ENCODE measurements around the gene PSMA5. TPM values are rescaled to one million over a fixed set of nuclear protein-coding genes. Genes with fewer than 3 reads are reported as not detected.

PSMA5 gene
- total RNA-seq, 2 donors from 2014 or later = 24.6 to 31.8 TPM

DNA sequence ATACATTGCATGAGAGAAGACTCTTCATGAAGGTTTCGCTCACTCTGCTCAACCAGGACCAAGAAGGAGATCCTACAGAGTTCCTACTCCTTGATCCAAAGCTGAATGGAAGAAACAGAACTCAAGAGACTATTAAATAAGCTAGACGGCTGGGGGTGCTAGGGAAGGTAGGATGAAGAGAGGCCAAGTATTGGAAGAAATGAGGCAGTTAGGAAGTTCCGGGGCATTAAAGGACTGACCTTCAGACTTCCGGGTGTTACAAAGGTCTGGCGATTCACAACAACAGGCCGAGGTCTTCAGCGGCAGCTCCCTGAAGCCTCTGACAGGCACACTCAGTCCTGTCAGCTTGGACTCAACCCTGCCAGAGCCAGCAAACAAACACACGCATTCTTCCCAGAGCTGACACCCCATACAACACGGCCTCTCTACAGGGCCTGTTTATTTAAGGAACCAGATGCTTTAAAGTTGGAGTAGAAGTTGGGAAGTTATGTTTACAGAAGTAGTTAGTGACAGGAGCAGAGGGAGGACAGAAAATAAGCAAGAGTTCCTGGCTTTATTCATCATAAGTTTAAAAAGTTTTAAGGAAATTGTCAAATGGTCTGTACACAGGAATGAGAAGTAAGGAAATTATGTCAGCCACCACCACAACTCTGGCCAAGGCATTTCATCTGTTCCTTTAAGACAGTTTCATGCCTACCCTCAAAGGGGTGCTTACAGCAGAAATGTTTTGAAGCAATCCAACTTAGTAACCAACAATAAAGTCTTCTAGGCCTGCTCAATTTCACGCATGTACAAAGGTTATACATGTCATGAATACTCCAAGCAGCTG, 33.2 kb downstream of the PSMA5 start:
- DNase-seq (ENCODE audit: low spot score) = peak; percentile 70
- Histone ChIP-seq H3K4me3 (no peak overlapping the region), H3K27ac (peak overlapping the region; percentile 59 to 78)

DNA sequence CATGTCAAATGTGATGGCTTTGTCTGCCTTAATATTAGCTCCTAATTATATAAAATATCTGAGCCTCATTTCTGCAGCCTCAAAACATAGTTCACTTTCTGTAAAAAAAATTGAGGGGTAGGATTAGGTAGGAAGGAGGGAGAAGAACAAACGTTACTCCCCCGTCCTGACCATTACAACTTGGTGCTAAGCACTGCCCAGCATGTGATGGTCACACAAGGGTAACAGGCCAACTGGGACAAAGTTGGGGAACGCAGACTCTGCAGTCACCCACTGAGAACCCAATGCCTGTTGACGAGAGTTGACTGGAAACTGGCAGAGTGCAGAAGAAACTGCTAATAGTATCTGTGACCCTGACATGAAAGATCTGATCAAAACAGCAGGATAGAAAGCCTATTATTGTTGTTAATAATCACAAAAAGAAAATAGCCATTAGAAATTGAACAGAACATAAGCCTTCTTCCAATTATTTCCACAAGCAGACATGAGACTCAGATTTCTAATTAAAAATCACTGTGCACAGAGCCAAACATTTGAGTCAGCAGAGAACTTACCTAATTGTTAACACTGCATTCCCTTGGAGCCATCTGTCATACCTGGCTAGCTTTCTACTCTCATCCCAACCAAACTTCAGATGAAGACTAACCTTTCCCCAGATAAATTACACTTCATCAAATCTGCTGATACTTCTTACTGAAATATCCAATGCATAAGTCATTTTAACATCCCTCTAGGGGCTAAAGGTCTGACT, 34.0 kb downstream of the PSMA5 start:
- 69% methylated on average over 4 of the region's 4 CpGs for WGBS
- TF ChIP-seq, protein P1, sequence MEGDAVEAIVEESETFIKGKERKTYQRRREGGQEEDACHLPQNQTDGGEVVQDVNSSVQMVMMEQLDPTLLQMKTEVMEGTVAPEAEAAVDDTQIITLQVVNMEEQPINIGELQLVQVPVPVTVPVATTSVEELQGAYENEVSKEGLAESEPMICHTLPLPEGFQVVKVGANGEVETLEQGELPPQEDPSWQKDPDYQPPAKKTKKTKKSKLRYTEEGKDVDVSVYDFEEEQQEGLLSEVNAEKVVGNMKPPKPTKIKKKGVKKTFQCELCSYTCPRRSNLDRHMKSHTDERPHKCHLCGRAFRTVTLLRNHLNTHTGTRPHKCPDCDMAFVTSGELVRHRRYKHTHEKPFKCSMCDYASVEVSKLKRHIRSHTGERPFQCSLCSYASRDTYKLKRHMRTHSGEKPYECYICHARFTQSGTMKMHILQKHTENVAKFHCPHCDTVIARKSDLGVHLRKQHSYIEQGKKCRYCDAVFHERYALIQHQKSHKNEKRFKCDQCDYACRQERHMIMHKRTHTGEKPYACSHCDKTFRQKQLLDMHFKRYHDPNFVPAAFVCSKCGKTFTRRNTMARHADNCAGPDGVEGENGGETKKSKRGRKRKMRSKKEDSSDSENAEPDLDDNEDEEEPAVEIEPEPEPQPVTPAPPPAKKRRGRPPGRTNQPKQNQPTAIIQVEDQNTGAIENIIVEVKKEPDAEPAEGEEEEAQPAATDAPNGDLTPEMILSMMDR (IDR thresholded peaks at IDR 0.05) = no peak
- no peak for TF ChIP-seq POLR2A (IDR thresholded peaks at IDR 0.05)
- no peak for TF ChIP-seq POLR2AphosphoS5 (IDR thresholded peaks at IDR 0.05)
- no peak for DNase-seq (ENCODE audit: low spot score)
- H3K27ac ChIP-seq = peak overlapping the region; percentile 59 to 78
- no peaks in the 10 kb centered on the region for H3K36me3 ChIP-seq
- H3K4me1 ChIP-seq (replicated peaks) = peaks cover 11% of the 10 kb centered on the region
- intact Hi-C loops (cut with DNase I) = loop anchor here (2.0 kb wide), 1 partner anchor 21 kb away; no protein-coding TSS in a partner anchor
- H3K9me3 ChIP-seq = no peaks in the 10 kb centered on the region
- H3K4me3 ChIP-seq = no peak overlapping the region
- H3K27me3 ChIP-seq (replicated peaks; ENCODE audit: insufficient read depth) = no peaks in the 10 kb centered on the region

More for the DNA sequence above, 33.2 kb downstream of the PSMA5 start:
- Histone ChIP-seq H3K4me1 (replicated peaks) (peaks cover 11% of the 10 kb centered on the region), H3K9me3 (no peaks in the 10 kb centered on the region), H3K27me3 (replicated peaks; ENCODE audit: insufficient read depth) (no peaks in the 10 kb centered on the region), H3K36me3 (no peaks in the 10 kb centered on the region)
- WGBS = 21% methylated on average over 10 of the region's 10 CpGs
- intact Hi-C loops (cut with DNase I) = loop anchor here (2.0 kb wide), 1 partner anchor 22 kb away; no protein-coding TSS in a partner anchor
- TF ChIP-seq, protein P1 (IDR thresholded peaks at IDR 0.05) = no peak
- TF ChIP-seq POLR2AphosphoS5 (IDR thresholded peaks at IDR 0.05) = peak; percentile 69

DNA sequence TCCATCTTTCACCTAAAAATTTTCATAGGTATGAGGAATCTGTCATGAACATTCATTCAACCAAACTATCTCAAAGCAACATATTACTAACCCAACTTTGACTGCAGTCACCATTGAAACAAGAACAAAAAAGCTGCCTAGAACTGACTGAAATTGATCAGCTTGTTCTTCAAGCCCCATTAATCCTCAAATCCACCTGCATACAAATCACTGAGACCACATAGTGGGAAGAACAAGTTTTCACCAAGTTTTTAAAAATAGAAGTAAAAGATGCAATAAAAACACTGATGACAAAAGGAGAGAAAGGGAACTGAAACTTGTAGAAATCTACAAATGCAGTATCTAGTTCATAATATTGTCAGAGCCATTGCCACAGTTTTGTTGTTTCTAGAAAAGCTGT, 34.6 kb downstream of the PSMA5 start:
- DNase-seq (ENCODE audit: low spot score) = no peak
- Histone ChIP-seq H3K4me1 (replicated peaks) (peaks cover 8% of the 10 kb centered on the region), H3K27ac (peak overlapping the region; percentile 59 to 78), H3K4me3 (no peak overlapping the region), H3K9me3 (no peaks in the 10 kb centered on the region), H3K36me3 (no peaks in the 10 kb centered on the region), H3K27me3 (replicated peaks; ENCODE audit: insufficient read depth) (no peaks in the 10 kb centered on the region)
- TF ChIP-seq POLR2AphosphoS5 (IDR thresholded peaks at IDR 0.05) (no peak), POLR2A (IDR thresholded peaks at IDR 0.05) (no peak)
- TF ChIP-seq, protein P1 (IDR thresholded peaks at IDR 0.05) = no peak
- intact Hi-C loops (cut with DNase I) = loop anchor here (2.0 kb wide), 1 partner anchor 21 kb away; no protein-coding TSS in a partner anchor

DNA sequence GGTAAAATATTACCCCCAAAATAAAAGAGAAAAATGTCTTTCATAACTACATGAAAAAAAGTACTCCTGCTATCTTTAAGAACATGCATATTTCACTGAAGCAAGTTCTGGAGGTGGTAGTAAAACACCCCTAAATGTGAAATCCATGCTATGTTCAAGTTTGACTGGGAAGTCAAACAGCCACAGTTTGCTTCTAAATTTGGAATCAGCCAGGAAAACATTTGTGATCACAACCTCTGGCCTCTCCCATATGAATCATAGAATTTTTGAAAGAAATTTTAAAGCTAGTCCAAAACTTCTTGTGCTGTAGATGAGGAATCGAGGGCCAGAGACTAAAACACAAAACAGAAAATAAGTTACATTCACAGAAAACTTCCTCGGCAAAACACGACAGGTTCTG, 35.1 kb downstream of the PSMA5 start:
- no peak overlapping the region for H3K4me3 ChIP-seq
- DNase-seq (ENCODE audit: low spot score) = no peak
- no peaks in the 10 kb centered on the region for H3K27me3 ChIP-seq (replicated peaks; ENCODE audit: insufficient read depth)
- no peak for TF ChIP-seq POLR2AphosphoS5 (IDR thresholded peaks at IDR 0.05)
- TF ChIP-seq, protein P1 (IDR thresholded peaks at IDR 0.05) = no peak
- no peak for TF ChIP-seq POLR2A (IDR thresholded peaks at IDR 0.05)
- no peaks in the 10 kb centered on the region for H3K9me3 ChIP-seq
- intact Hi-C loops (cut with DNase I) = no loop called here
- H3K4me1 ChIP-seq (replicated peaks) = peaks cover 6% of the 10 kb centered on the region
- peak overlapping the region; percentile 59 to 78 for H3K27ac ChIP-seq
- H3K36me3 ChIP-seq = no peaks in the 10 kb centered on the region
- WGBS = 53% methylated on average over 3 of the region's 3 CpGs

Measured in prostate gland (tissue), 2 donors.